Breast epithelium (tissue), 4 donors: Measurements from ENCODE around the gene TMEM221. TPM values are rescaled to one million over a fixed set of nuclear protein-coding genes. Genes with fewer than 3 reads are reported as not detected.

ENCODE experiments used
- DNase-seq, 2 donors: peaks; one replicate each; pipeline ENCODE4 v3.0.0-alpha.2; 2019; ENCODE audit warnings: low spot score in 2 of 2
- H3K27ac ChIP-seq, 2 donors: fragments of 200-600 bp; sonication (generic) in 1 of 2; one replicate each; pipeline ENCODE4 v1.5.1; 2016 to 2019; ENCODE audit warnings: mild to moderate bottlenecking in 1 of 2
- H3K27me3 ChIP-seq, 2 donors: fragments of 200-600 bp; sonication (generic) in 1 of 2; one replicate each; pipeline versions ENCODE4 v1.5.1 to v1.6.0; 2017 to 2019; ENCODE audit warnings: control low read depth in 1 of 2, mild to moderate bottlenecking in 1 of 2
- H3K36me3 ChIP-seq: fragments of 200-600 bp; one replicate; pipeline ENCODE4 v1.5.1; 2019
- H3K4me1 ChIP-seq, 2 donors: fragments of 200-600 bp; sonication (generic); one replicate each; pipeline ENCODE4 v1.5.1; 2016 to 2019; ENCODE audit warnings: control low read depth in 1 of 2
- H3K4me3 ChIP-seq, 3 donors: fragments of 200-600 bp; sonication (generic); 1 replicate in 2 of 3; 2 replicates in 1 of 3; pipeline ENCODE4 v1.5.1; 2016 to 2019; ENCODE audit warnings: mild to moderate bottlenecking in 3 of 3, moderate library complexity in 2 of 3
- H3K9me3 ChIP-seq, 2 donors: fragments of 200-600 bp; sonication (generic) in 1 of 2; one replicate each; pipeline ENCODE4 v1.5.1; 2016 to 2019; ENCODE audit warnings: control low read depth in 1 of 2
- CTCF ChIP-seq, 3 donors: fragments of 450-650 bp; IDR thresholded peaks; one replicate each; pipeline ENCODE4 v1.5.1; 2016 to 2017; ENCODE audit warnings: antibody characterized with exemption in 3 of 3, mild to moderate bottlenecking in 3 of 3, moderate library complexity in 3 of 3
- POLR2A ChIP-seq: fragments of 450-650 bp; IDR thresholded peaks from one replicate; pipeline ENCODE4 v1.6.1; 2016; ENCODE audit warnings: antibody characterized with exemption, mild to moderate bottlenecking, moderate library complexity
- POLR2AphosphoS5 ChIP-seq, 3 donors: sonication (generic); formaldehyde crosslinking; IDR thresholded peaks; one replicate each; pipeline ENCODE4 v1.6.1; 2017; ENCODE audit warnings: antibody characterized with exemption in 3 of 3
- intact Hi-C: fragments of 100-400 bp; cut with DNase I; formaldehyde crosslinking; loops from one replicate; pipeline ENCODE4 v1.15.1; 2023; ENCODE audit warnings: low total_unique reads
- total RNA-seq, 3 donors: library from RNA; depleted of rRNA; stranded (reverse); fragments of >200 nt; gene quantifications; one replicate each; pipeline ENCODE4 v1.1.0, GENCODE V29; 2016

Gene TMEM221
- total RNA-seq, 3 donors from 2014 or later: 0.33 to 0.73 (median 0.64) TPM

DNA sequence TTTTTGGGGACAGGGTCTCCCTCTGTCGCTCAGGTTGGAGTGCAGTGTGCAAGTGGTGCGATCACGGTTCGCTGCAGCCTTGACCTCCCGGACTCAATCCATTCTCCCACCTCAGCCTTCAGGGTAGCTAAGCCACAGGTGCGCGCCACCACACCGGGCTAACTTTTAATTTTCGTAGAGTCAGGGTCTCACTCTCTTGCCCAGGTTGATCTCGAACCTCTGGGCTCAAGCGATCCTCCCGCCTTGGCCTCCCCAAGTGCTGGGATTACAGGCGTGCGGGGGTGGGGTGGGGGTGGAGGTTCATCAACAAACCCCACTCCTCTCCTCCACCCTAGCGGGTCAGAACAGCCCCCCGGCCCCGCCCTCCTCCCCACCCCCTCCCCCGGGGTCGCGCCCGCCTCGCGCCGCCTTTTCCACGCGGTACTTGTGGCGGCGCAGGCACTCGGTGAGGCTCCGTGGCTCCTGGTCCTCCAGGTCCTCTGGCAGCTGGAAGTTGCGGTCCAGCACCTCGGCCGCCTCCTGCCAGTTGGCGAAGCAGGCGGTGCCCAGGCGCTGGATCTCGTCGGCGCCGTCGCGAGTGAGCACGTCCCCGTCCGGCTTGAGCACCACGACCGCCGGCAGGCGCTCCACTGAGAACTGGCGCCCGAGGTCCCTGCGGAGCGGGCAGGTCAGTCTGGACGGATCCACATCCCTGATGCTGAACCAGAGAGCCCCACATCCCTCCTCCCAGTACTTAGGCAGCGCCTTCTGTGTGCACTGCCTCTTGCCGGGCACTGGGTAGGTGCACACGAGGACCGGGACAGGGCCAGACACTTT, 7.0 kb upstream of the TMEM221 start:
- no peak for TF ChIP-seq CTCF (IDR thresholded peaks at IDR 0.05)
- TF ChIP-seq POLR2AphosphoS5 (IDR thresholded peaks at IDR 0.05): no peak
- no peak for TF ChIP-seq POLR2A
- no peaks in the 10 kb centered on the region for H3K9me3 ChIP-seq
- peaks cover 0 to 25% of the 10 kb centered on the region in 2 donors for H3K27me3 ChIP-seq
- peak overlapping the region in 2 of 3 donors; percentile 10 to 21 for H3K4me3 ChIP-seq
- no peaks in the 10 kb centered on the region for H3K4me1 ChIP-seq
- no peak for DNase-seq
- no peaks in the 10 kb centered on the region for H3K36me3 ChIP-seq
- no peak overlapping the region for H3K27ac ChIP-seq
- intact Hi-C loops: no loop called here

GRCh38 chr19:17454576-17455071, 6.2 kb upstream of the TMEM221 start:
- H3K27me3 ChIP-seq: peaks cover 0 to 25% of the 10 kb centered on the region in 2 donors
- TF ChIP-seq POLR2AphosphoS5 (IDR thresholded peaks at IDR 0.05): no peak
- TF ChIP-seq CTCF (IDR thresholded peaks at IDR 0.05): no peak
- TF ChIP-seq POLR2A: no peak
- no peak for DNase-seq
- no peaks in the 10 kb centered on the region for H3K4me1 ChIP-seq
- no peak overlapping the region for H3K4me3 ChIP-seq
- H3K9me3 ChIP-seq: no peaks in the 10 kb centered on the region
- no peaks in the 10 kb centered on the region for H3K36me3 ChIP-seq
- H3K27ac ChIP-seq: no peak overlapping the region
- intact Hi-C loops: no loop called here

GRCh38 chr19:17451820-17452219, 3.4 kb upstream of the TMEM221 start:
- Histone ChIP-seq H3K27ac (no peak overlapping the region), H3K36me3 (no peaks in the 10 kb centered on the region), H3K4me3 (no peak overlapping the region), H3K9me3 (no peaks in the 10 kb centered on the region), H3K27me3 (peaks cover 0 to 25% of the 10 kb centered on the region in 2 donors), H3K4me1 (no peaks in the 10 kb centered on the region)
- DNase-seq: no peak
- intact Hi-C loops: no loop called here
- TF ChIP-seq CTCF (IDR thresholded peaks at IDR 0.05): no peak
- TF ChIP-seq POLR2AphosphoS5 (IDR thresholded peaks at IDR 0.05): no peak
- no peak for TF ChIP-seq POLR2A

- Histone ChIP-seq H3K36me3 (no peaks in the 10 kb centered on the region), H3K4me3 (no peak overlapping the region), H3K9me3 (no peaks in the 10 kb centered on the region), H3K27me3 (peaks cover 0 to 13% of the 10 kb centered on the region in 2 donors), H3K4me1 (no peaks in the 10 kb centered on the region), H3K27ac (no peak overlapping the region)
- no peak for DNase-seq
- TF ChIP-seq POLR2A (no peak), POLR2AphosphoS5 (IDR thresholded peaks at IDR 0.05) (no peak), CTCF (IDR thresholded peaks at IDR 0.05) (no peak)
- intact Hi-C loops: no loop called here
Observed at GRCh38 chr19:17450264-17451075, 2.0 kb upstream of the TMEM221 start.

GRCh38 chr19:17447704-17448130, 751 bp downstream of the TMEM221 start:
- no peak for TF ChIP-seq POLR2AphosphoS5 (IDR thresholded peaks at IDR 0.05)
- TF ChIP-seq POLR2A: no peak
- TF ChIP-seq CTCF (IDR thresholded peaks at IDR 0.05): no peak
- H3K9me3 ChIP-seq: no peaks in the 10 kb centered on the region
- no peaks in the 10 kb centered on the region for H3K27me3 ChIP-seq
- peak overlapping the region in 1 of 2 donors; percentile 55 for H3K27ac ChIP-seq
- peak overlapping the region in 2 of 3 donors; percentile 57 to 77 for H3K4me3 ChIP-seq
- no peaks in the 10 kb centered on the region for H3K4me1 ChIP-seq
- no peaks in the 10 kb centered on the region for H3K36me3 ChIP-seq
- intact Hi-C loops: no loop called here
- DNase-seq: no peak
